ENCODE measurements around the gene NCKAP1.

DNA sequence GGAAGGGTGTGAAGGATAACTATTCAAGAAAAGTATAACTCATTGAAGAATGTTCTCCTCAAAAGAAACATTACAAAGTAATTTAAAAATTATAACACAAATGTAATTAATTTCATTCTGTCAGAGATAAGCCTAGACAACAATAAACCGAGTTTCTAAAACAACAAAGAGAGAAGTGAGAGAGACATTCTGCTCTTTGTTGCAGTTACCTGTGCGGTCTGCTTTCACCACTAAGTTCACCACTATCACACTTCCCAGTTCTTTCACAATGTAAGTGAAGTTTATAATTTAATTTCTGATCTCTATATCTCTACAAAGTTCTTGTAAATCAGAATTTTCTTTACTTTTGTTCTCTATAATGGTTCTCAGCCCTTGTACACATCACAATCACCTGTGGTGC is 95.5 kb downstream of the NCKAP1 start:
- no peak for TF ChIP-seq POLR2AphosphoS5 (IDR thresholded peaks at IDR 0.05; ENCODE audit: low read depth, low read length)
- TF ChIP-seq POLR2A (IDR thresholded peaks at IDR 0.05; ENCODE audit: low read depth, low read length), result no peak
